BLaER1 treated with 17β-estradiol and CSF1 and Interleukin-3, amounts not matched to agents 10 nM and 100 nM (cell line): ENCODE measurements around the gene PDILT.

ENCODE experiments used
- H3K27ac ChIP-seq, 11 experiments: shearing (Covaris generic); formaldehyde crosslinking; 2 replicates each; pipeline ENCODE4 v1.8.1; 2022
- H3K27me3 ChIP-seq, 11 experiments: shearing (Covaris generic); formaldehyde crosslinking; 2 replicates each; pipeline ENCODE4 v1.8.1; 2022
- H3K36me3 ChIP-seq, 11 experiments: shearing (Covaris generic); formaldehyde crosslinking; 2 replicates each; pipeline ENCODE4 v1.8.1; 2022
- H3K4me1 ChIP-seq, 10 experiments: shearing (Covaris generic); formaldehyde crosslinking; 2 replicates each; pipeline ENCODE4 v1.8.1; 2022
- H3K4me2 ChIP-seq, 11 experiments: shearing (Covaris generic); formaldehyde crosslinking; 2 replicates each; pipeline ENCODE4 v1.8.1; 2022
- H3K4me3 ChIP-seq, 10 experiments: shearing (Covaris generic); formaldehyde crosslinking; 2 replicates each; pipeline ENCODE4 v1.8.1; 2022
- H3K9ac ChIP-seq, 11 experiments: shearing (Covaris generic); formaldehyde crosslinking; 2 replicates each; pipeline ENCODE4 v1.8.1; 2022
- H3K9me3 ChIP-seq, 11 experiments: shearing (Covaris generic); formaldehyde crosslinking; replicated peaks in 1 of 11; 2 replicates each; pipeline ENCODE4 v1.8.1; 2022
- H4K20me1 ChIP-seq, 11 experiments: shearing (Covaris generic); formaldehyde crosslinking; 2 replicates each; pipeline ENCODE4 v1.8.1; 2022
- Cebpa-rat ChIP-seq, 11 experiments: shearing (Covaris generic); IDR thresholded peaks; 2 replicates each; pipeline ENCODE4 v1.8.1; 2022

PDILT gene

GRCh38 chr16:20369452-20370054 lies 35.0 kb downstream of the PDILT start:
- Histone ChIP-seq H4K20me1 (no peaks in the 10 kb centered on the region), H3K27ac (no peak overlapping the region), H3K9ac (no peak overlapping the region), H3K4me2 (no peak overlapping the region), H3K9me3 (no peaks in the 10 kb centered on the region), H3K4me3 (no peak overlapping the region), H3K27me3 (no peaks in the 10 kb centered on the region), H3K36me3 (no peaks in the 10 kb centered on the region), H3K4me1 (peaks cover 0 to 3% (median 0%) of the 10 kb centered on the region in 10 experiments; a peak in 1 of 20 replicates)
- no peak for TF ChIP-seq Cebpa-rat (IDR thresholded peaks at IDR 0.05)

GRCh38 chr16:20364051-20364450 lies 40.5 kb downstream of the PDILT start:
- no peaks in the 10 kb centered on the region for H3K36me3 ChIP-seq
- TF ChIP-seq Cebpa-rat (IDR thresholded peaks at IDR 0.05): no peak
- no peak overlapping the region for H3K9ac ChIP-seq
- peaks cover 0 to 3% (median 0%) of the 10 kb centered on the region in 10 experiments; a peak in 1 of 20 replicates for H3K4me1 ChIP-seq
- H3K9me3 ChIP-seq: 0 out of 22 replicates have a peak, but pooled peaks cover 0 to 6% (median 0%) of the 10 kb centered on the region in 11 experiments
- no peaks in the 10 kb centered on the region for H4K20me1 ChIP-seq
- no peak overlapping the region for H3K27ac ChIP-seq
- no peak overlapping the region for H3K4me2 ChIP-seq
- H3K27me3 ChIP-seq: no peaks in the 10 kb centered on the region
- no peak overlapping the region for H3K4me3 ChIP-seq

- Histone ChIP-seq H3K4me3 (no peak overlapping the region), H3K27ac (no peak overlapping the region), H4K20me1 (no peaks in the 10 kb centered on the region), H3K9ac (no peak overlapping the region), H3K4me1 (peaks cover 0 to 3% (median 0%) of the 10 kb centered on the region in 10 experiments; a peak in 1 of 20 replicates), H3K9me3 (0 out of 22 replicates have a peak, but pooled peaks cover 0 to 6% (median 0%) of the 10 kb centered on the region in 11 experiments), H3K27me3 (no peaks in the 10 kb centered on the region), H3K4me2 (no peak overlapping the region), H3K36me3 (no peaks in the 10 kb centered on the region)
- TF ChIP-seq Cebpa-rat (IDR thresholded peaks at IDR 0.05): no peak
Observed at GRCh38 chr16:20363191-20363590, 41.3 kb downstream of the PDILT start.

- Histone ChIP-seq H3K4me3 (no peak overlapping the region), H3K4me2 (no peak overlapping the region), H3K36me3 (no peaks in the 10 kb centered on the region), H3K9me3 (0 out of 22 replicates have a peak, but pooled peaks cover 0 to 6% (median 0%) of the 10 kb centered on the region in 11 experiments), H4K20me1 (no peaks in the 10 kb centered on the region), H3K4me1 (no peaks in the 10 kb centered on the region), H3K27me3 (no peaks in the 10 kb centered on the region), H3K9ac (no peak overlapping the region), H3K27ac (no peak overlapping the region)
- no peak for TF ChIP-seq Cebpa-rat (IDR thresholded peaks at IDR 0.05)
Observed at GRCh38 chr16:20359997-20360396, 44.5 kb downstream of the PDILT start.

GRCh38 chr16:20355114-20355782 lies 49.3 kb downstream of the PDILT start:
- H3K4me3 ChIP-seq: no peak overlapping the region
- no peaks in the 10 kb centered on the region for H3K27me3 ChIP-seq
- no peaks in the 10 kb centered on the region for H3K36me3 ChIP-seq
- no peaks in the 10 kb centered on the region for H3K9me3 ChIP-seq
- H4K20me1 ChIP-seq: no peaks in the 10 kb centered on the region
- TF ChIP-seq Cebpa-rat (IDR thresholded peaks at IDR 0.05): no peak
- H3K9ac ChIP-seq: no peak overlapping the region
- no peak overlapping the region for H3K27ac ChIP-seq
- H3K4me1 ChIP-seq: no peaks in the 10 kb centered on the region
- H3K4me2 ChIP-seq: no peak overlapping the region

GRCh38 chr16:20353379-20353778 lies 51.2 kb downstream of the PDILT start:
- no peak overlapping the region for H3K4me2 ChIP-seq
- H3K36me3 ChIP-seq: no peaks in the 10 kb centered on the region
- H4K20me1 ChIP-seq: no peaks in the 10 kb centered on the region
- TF ChIP-seq Cebpa-rat (IDR thresholded peaks at IDR 0.05): no peak; a peak in 2 of 22 replicates
- no peaks in the 10 kb centered on the region for H3K9me3 ChIP-seq
- no peak overlapping the region for H3K9ac ChIP-seq
- no peak overlapping the region for H3K27ac ChIP-seq
- no peaks in the 10 kb centered on the region for H3K4me1 ChIP-seq
- no peak overlapping the region for H3K4me3 ChIP-seq
- no peaks in the 10 kb centered on the region for H3K27me3 ChIP-seq

GRCh38 chr16:20352615-20353014 lies 51.9 kb downstream of the PDILT start, which contains the start of gene UMOD:
Gene UMOD (minus strand): TSS chr16:20352715. CDS start chr16:20350737, 1,978 bp downstream.
- Histone ChIP-seq H3K9ac (no peak within 1 kb of the TSS), H3K4me2 (no peak within 1 kb of the TSS), H4K20me1 (no peaks in the 10 kb centered on the region), H3K27ac (no peak within 1 kb of the TSS), H3K9me3 (no peaks in the 10 kb centered on the region), H3K36me3 (no peaks in the 10 kb centered on the region), H3K27me3 (no peaks in the 10 kb centered on the region), H3K4me3 (no peak within 1 kb of the TSS), H3K4me1 (no peaks in the 10 kb centered on the region)
- no peak for TF ChIP-seq Cebpa-rat (IDR thresholded peaks at IDR 0.05)

- H3K27me3 ChIP-seq: no peaks in the 10 kb centered on the region
- no peak overlapping the region for H3K4me2 ChIP-seq
- no peaks in the 10 kb centered on the region for H4K20me1 ChIP-seq
- H3K4me1 ChIP-seq: no peaks in the 10 kb centered on the region
- H3K36me3 ChIP-seq: no peaks in the 10 kb centered on the region
- H3K27ac ChIP-seq: no peak overlapping the region
- H3K9ac ChIP-seq: no peak overlapping the region
- TF ChIP-seq Cebpa-rat (IDR thresholded peaks at IDR 0.05): no peak
- no peaks in the 10 kb centered on the region for H3K9me3 ChIP-seq
- no peak overlapping the region for H3K4me3 ChIP-seq
Observed at GRCh38 chr16:20349615-20350014, 54.9 kb downstream of the PDILT start.

- no peaks in the 10 kb centered on the region for H3K27me3 ChIP-seq
- H3K4me2 ChIP-seq: no peak overlapping the region
- H3K36me3 ChIP-seq: no peaks in the 10 kb centered on the region
- H3K9ac ChIP-seq: no peak overlapping the region
- no peaks in the 10 kb centered on the region for H4K20me1 ChIP-seq
- no peaks in the 10 kb centered on the region for H3K4me1 ChIP-seq
- TF ChIP-seq Cebpa-rat (IDR thresholded peaks at IDR 0.05): no peak
- no peak overlapping the region for H3K27ac ChIP-seq
- H3K9me3 ChIP-seq: no peaks in the 10 kb centered on the region
- no peak overlapping the region for H3K4me3 ChIP-seq
Observed at GRCh38 chr16:20348365-20349185, 56.0 kb downstream of the PDILT start.
